HG02623 (cell line): ENCODE measurements around the gene TRAPPC2.
A peak's percentile ranks its signal among the peaks of the same experiment; 100 is the strongest.

ENCODE experiments used
- ATAC-seq: cut with Tn5 transposase; IDR thresholded peaks from one replicate; pipeline ENCODE4 v1.9.1; 2021; ENCODE audit warnings: moderate library complexity; ENCODE audit not compliant: unreplicated experiment

TRAPPC2 gene

DNA sequence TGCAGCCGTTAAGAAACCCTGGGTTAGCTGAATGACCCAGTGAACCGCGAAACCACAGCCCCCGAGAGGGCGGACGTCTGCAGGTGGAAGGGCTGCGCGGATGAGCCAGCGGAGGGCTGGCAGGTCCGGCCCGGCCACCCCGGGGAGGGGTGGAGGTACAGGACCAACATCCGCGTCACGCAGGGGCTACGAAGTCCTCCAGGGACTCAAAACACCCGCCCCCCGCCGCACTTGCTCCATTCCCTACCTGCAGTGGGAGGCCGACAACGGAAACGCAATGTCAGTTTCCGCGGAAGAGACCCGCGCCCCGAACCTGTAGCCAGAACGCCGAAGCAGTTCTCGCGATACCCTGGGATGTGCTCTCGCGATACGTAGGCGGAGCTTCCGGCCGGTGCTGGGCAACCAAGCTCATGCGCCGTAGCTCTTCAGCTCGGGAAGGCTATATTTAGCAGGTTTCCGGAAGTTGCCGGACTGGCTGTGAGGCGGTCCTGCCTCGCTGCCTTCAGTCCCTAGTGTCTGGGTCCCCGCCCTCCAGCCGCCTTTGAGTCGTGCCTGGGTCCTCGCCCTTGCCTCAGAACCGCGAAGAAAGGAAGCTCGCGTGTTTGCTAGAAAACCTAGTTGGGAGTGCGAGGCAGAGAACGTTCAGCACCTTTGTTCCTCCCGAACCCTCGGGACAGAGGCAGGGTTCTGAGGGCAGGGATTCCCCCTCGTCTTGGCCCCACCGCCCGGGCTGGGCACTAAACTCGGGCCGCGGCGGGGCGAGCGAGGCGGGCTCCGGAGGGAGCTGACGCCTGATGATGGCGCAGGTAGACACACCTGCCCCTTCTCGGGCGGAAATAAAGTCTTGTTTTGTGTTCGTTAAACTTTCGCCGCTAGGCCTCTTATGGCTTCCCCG, at the start of gene TRAPPC2, which contains the start of gene OFD1:
TRAPPC2 (minus strand) TSS at position 343 of the 895 bp plus-strand sequence. CDS start 14,657 bp downstream, outside the sequence.
OFD1 (plus strand) TSS at position 471 of the 895 bp plus-strand sequence; CDS start at position 795, 324 bp downstream.
- ATAC-seq, result peak; percentile 87

DNA sequence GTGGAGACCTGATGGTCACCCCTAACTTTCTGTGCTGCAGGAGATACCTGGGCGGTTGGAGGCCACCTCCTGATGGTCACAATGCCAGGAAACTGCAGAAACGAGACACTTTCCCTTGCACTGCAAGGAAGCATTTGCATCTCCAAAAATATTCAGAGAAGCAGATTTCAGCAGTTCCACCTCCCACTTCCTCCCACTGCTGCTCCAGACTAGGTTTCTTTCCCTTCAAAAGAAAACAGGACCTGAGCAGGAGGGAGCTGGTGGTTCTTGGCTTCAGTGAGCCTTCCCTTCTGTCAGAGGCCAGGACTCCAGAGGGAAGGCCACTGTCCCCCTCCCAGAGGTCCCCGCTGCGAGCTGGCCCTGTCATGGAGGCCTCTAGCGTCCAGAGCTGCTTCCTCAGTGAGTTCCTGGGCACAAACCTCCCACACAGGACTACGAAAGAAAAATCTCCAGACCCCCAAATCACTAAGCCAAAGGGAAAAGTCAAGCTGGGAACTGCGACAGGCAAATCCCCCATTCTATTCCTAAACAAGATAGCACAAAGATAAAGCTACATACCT, 46.5 kb upstream of the TRAPPC2 start:
- ATAC-seq, result no peak

DNA sequence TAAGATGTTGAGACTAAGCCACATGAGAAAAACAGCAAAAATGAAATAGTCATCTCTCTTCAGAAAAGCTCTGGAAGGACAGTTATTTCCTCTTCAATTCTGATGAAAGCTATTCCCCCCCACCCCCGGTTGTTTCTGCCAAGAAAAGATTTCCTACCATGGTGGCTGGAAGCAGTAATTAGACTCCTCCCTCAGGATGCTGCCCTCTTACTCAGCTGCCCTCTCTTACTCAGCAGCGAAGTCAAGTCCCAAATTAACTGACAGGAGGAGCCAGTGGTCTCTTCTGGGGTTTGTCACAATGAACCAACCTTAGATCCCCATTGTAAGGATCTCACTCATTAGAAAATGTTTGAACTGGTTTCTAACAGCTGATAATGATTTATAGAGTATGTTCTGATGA, 44.5 kb upstream of the TRAPPC2 start:
- no peak for ATAC-seq

DNA sequence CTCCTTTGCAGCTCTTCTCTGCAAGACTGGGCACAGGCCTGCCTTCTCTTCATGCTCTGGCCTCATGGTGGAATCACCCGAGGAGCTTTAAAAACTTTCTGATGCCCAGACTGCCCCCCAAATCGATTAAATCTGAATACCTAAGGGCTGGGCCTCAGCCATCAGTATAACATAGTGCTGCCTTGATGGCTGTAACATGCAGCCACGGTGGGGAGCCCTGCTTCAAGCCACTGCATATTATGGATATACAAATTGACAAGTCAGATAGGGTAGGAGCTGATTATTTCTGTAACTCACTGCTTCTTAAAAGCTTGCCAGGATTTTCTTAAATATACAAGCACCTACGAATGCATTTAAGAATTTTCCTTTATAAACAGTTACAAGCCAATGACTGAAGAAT, 42.0 kb upstream of the TRAPPC2 start:
- ATAC-seq, result no peak

DNA sequence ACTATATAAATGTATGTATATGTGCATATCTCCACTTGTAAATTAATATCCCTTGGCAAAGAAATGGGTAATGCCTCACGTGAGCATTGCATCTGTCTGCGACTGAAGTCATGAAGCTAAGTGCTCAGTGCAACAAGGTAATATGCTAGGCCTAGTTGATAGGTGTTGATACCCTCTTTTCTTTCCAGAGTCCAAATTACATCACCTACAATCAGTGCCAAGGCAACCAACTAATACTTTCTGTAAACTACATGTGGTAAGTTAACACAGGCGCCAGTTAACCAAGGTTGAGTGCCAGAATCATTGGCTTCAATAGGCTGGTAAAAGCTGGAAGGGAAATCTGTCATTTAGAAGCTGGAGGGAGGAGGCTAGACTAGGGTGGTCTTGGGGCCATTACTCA, 41.4 kb upstream of the TRAPPC2 start:
- ATAC-seq, result no peak

DNA sequence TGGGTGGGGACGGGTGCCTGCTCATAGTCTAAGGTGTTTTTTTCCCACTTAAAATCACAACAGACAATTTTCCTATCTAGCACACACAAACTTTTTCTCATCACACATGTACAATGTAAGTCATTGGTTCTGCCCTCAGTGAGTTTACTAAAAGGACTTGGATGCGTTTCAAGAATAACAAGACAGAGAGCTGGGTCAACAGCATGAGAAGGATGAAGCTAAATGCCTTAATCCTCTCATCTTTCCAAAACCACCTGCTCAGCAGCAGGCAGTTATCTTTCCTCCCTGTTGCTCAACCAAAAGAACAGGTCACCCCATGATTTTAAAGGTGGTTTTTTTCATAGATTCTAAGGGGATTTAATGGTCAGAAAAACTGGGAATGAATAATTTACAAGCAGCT, 40.3 kb upstream of the TRAPPC2 start:
- ATAC-seq, result no peak

DNA sequence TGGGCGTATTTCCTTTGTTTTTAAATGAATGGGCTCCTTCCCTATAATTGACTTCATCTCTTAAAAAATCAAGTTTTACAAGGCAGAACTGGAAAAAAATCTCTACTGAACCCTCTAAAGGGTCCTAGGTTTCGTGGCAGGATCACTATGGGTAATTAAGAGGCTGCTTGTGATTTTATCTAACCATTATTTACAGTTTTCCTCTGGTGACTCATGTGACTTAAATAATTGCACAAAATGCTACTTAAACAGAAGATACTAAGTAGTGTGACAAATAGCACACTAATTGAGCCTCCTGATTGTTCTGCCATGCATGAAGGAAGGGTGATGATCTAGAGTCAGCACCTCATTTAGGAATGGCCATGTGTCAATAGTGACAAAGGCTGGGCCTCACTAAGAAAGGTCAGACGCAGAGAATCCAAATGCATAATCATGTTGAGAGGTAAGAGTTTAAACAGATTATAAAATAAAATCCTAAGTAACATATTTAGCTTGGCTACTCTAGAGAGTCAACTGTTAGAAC, 35.7 kb upstream of the TRAPPC2 start:
- no peak for ATAC-seq

DNA sequence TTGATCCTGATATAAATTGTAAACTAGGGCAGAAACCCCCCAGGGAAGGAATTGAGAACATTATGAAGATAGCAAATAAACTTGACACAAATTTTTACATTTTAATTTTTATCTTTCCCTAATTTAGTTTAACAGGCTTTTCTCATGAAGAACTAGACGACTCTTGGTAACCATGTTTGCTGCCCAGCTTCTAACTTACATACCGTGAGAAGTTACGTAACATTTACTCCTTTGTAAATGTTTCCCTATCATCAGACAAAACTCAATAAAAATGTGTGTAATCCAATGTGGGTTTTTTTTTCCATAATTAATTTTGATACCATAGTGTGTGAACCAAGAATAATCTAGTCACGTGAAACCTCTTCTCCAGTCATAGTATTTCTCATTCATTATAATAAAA, 34.5 kb upstream of the TRAPPC2 start:
- ATAC-seq, result no peak

DNA sequence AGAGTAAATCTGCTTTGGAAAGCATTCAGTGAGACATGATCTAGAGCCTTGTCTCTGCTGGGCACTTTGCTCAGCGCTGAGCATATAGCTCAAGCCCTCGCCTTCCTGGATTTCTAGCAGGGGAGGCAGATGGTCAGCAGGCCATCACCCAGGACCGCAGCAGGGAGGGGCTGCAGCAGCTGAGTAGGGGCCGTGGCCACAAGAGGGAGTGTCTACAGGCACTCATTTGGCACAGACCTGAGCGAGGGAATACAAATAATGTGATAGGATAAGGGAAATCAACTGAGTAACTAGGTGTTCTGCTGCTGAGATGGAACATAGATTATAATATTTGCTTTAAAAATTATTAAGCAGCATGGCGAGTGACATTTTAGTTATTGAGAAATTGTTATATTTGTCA, 30.3 kb upstream of the TRAPPC2 start:
- ATAC-seq, result no peak

DNA sequence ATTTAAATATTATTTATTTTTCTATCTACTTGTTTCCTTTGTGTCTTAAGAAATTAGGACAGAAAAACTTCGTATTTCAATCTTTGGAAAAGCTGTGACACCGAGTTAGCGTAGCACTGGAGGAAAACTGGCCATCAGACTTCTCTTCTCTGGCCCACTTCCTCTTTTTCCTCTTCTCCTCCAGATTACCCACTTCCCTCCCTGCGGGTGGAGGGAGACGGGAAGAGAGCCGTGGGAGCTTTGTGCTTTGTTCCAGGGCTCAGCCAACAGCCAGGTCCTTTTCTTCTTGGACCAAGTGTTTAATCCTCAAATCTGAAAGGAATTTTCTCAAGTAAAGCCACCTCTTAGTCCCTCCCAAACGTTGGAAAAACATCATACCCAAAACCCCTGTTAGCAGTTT, 29.9 kb upstream of the TRAPPC2 start:
- ATAC-seq, result no peak

DNA sequence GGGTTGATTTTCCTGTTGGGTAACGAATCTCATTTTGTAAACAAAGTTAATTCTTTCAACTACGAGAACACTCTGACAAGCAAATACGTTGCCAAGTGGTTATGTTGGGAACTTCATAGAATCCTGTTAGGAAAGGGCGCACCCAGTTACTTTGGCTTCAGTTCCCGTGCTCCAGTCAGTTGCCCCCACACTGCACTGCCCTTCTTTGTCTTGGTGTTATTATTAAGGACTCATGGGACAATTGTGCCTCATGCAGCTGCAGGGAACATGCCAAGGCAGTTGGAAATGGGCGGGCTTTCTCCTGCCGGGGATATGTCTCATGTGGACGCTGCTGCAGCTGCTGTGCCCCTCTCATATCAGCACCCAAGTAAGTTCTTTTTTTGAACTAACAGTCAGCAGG, 29.1 kb upstream of the TRAPPC2 start:
- ATAC-seq, result no peak

DNA sequence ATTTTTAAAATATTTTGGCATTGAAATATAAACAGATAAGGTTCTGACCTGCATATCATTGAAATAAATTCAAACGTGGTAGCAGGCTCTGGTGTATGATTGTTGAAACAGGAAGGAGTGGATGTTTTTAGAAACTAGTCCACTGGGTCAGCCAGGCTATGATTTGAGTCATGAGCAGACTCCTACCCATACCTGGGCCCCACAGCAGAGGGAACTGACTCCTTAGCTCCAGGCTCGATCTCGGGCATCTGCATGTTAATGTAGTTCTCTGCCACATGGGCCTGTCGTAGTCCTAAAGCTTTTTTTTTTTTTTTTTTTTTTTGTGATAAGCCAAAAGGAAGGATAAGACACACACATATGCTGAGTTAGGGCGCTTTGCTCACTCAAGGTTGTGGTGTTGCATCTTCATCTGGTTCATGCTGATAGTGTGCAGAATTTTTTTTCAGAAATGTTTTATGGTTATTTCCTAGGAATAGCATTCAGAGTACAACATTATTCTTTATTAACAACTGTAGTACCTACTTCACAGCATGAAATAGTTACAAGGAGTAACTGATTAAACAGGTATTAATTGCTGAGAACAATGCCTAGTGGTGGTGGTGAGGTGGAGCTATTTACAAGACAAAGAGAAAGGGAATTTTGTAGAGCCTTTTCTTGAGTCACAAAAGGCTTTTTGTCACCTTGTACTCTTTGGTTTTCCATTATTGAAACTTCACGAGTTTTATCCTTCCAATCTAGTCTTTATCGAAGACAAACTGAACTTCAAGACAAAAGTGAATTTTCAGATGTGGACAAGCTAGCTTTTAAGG, 27.4 kb upstream of the TRAPPC2 start:
- peak; percentile 56 for ATAC-seq

DNA sequence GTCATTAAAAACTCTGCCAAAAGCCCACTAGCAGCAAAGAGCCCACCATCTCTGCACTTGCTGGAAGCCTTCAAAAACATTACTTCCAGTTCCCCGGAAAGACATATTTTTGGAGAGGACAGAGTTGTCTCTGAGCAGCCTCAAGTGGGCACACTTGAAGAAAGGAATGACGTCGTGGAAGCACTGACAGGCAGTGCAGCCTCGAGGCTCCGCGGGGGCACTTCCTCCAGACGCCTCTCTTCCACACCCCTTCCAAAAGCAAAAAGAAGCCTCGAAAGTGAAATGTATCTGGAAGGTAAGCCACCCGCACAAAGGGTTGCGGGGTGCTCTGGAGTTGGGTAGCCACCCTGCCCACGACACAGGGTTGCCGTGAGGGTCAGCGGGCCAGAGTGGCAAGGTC, 26.0 kb upstream of the TRAPPC2 start:
- no peak for ATAC-seq

DNA sequence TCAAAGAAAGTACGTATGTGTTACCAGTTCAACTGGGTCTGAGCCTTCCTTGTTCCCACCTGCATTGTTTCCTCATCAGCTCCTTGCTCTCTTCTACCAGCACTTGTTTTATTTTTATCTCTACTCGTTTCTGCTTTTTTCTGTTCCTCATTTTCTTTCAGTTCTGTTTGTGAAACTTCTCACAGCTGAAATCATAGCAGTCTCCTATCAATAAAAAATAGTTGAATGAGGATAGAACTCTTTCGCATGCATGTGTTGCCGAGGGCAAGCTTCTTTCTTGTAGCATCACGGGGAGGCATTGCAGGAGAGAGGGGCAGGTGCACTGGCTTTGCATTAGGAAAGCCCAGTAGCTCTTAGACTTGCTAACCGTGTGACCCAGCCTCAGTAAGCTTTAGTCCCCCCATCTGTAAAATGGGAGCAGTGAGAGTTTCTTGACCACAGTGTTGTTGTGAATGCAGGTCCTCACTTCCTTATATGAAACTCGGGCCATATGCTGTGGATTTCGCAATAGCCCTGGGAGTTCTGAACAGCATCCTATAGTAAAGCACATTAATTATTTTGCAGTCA, 24.8 kb upstream of the TRAPPC2 start:
- peak; percentile 65 for ATAC-seq

DNA sequence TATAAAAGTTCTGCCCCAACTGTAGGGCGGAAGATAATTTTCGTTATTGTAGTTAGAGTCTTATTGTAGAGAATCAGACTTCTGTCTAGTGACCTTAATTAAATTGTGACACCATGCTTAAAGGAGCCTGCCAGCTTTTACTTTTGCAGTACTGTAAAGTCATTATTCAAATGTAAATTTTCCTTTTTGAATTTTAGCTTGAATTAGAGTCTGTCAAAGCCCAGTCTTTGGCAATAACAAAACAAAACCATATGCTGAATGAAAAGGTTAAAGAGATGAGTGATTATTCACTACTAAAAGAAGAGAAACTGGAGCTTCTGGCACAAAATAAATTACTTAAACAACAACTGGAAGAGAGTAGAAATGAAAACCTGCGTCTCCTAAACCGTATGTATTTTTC, 22.0 kb upstream of the TRAPPC2 start:
- ATAC-seq, result no peak

DNA sequence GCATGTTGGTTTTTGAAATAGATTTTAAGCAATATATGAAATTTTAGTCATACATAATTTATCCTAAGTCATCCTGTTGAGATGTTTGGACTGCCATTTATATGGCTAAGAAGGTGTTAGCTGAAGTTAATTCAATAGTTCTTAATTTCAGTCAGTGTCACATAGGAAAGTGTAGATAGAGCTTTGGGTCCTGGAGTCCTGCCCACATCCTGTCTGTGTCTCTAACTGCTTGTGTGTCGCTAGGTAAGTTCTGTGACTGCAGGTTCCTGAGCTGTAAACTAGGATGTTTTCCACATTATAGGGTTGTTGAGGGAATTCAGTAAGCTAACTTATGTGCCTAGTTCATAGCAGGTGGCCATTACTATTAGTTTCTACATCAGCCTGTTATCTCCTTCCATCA, 20.8 kb upstream of the TRAPPC2 start:
- no peak for ATAC-seq

DNA sequence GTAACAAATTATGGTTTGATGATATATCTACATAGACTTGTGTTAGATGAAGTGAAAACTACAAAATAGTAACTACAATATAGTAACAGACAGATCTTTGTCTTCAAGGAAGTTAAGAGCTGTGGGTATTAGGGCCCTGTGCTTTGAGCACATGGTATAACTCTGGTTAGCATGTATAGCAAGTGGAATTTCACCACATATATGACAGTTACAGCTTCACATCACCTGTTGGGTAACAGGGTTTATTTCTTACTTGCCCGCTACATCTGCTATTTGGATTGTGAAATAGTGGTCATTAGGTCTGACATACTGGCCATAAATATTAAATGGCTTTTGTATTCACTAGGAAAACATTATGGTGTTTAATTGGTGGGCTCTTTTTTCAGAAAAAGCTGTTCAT, 20.3 kb upstream of the TRAPPC2 start:
- ATAC-seq, result no peak

DNA sequence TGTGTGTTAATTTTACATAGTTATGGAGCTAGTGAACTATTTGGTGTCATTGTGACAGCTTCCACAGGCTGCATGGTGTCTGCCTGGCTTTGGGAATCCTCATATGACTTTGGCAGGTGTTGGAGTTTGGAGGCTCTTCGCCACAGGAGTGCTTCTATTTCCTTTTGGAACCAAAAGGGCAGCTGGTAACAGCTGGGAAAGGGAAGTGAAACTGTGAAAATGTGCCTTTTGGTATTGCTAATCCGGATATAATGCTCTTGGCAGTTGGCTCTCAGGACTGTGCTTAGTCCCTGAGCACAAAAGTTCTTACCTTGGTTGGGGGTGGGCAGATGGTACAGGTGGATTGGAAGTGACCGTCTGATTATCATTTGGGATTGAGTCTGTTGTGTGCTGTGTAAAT, 18.2 kb upstream of the TRAPPC2 start:
- peak; percentile 51 for ATAC-seq

DNA sequence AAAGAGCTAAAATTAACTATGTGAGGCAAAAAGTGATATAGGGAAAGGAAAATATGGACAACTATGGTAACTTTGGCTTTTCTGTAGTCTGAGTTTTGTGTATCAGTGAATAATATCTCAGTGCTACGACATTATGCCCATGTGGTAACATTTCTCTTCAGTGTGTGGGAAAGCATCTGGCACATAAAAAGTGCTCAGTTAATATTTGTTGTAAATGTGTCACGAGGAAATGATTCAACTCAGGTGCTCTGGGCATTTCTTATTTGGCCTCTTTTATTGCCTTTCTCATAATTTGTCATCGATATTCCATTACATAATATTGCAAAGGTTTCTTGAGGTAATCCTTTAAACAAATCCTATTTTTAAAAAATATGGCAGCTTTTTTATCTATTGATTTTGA, 17.7 kb upstream of the TRAPPC2 start:
- no peak for ATAC-seq

DNA sequence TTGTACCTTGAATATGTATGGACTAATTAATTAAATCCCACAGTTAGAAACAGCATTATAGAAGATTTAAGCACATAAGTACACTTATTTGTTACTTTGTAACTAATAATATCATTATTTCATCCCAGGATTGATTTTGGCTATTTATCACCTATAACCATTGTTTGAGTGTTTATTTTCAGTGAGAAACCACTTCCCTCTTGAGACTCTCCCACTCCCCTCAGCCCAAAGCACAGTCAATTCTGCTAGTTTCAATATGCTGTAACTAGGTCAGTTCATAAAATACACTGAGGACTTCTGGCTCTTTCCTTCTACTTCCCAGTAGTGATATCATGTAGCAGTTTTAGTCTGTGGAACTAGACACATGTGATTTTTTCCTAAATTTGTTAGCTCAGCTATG, 16.4 kb upstream of the TRAPPC2 start:
- ATAC-seq, result peak; percentile 44

DNA sequence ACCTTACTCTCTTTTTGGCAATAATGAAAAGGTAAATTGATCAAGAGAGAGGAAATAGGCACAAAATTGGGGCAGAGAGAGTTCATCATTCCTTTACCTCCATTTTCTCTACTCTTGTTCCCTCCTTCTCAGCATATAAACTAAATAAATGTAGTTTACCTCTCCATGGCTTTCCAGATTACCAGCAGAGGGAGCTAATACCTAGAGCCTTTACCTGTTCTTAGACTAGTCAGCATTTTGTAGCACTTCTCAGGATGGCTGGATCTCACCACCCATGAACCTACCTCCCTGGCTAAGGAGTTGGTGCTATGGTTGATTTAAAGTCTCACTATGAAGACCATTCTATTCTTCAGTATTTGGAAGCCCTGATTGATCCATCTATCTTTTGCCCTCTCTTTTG, 15.8 kb upstream of the TRAPPC2 start:
- no peak for ATAC-seq
